Gastrocnemius medialis (tissue), 4 donors: Measurements from ENCODE around the gene ANXA8. TPM values are rescaled to one million over a fixed set of nuclear protein-coding genes. Genes with fewer than 3 reads are reported as not detected.

Experiments
- ATAC-seq, 2 donors: fragments of 150-250 bp; one replicate each; pipeline ENCODE4 v1.9.1; 2016
- DNase-seq, 2 donors: peaks; one replicate each; pipeline ENCODE4 v3.0.0-alpha.2; 2019
- H3K27ac ChIP-seq, 4 donors: fragments of 200-600 bp; sonication (generic); 1 replicate in 1 of 4; 2 replicates in 3 of 4; pipeline ENCODE4 v1.5.1; 2016 to 2018; ENCODE audit warnings: mild to moderate bottlenecking in 2 of 4, moderate library complexity in 1 of 4
- H3K27me3 ChIP-seq, 3 donors: fragments of 200-600 bp; sonication (generic) in 2 of 3; 1 replicate in 1 of 3; 2 replicates in 2 of 3; pipeline versions ENCODE4 v1.5.1 to v1.6.0; 2016 to 2019; ENCODE audit warnings: mild to moderate bottlenecking in 1 of 3, moderate library complexity in 1 of 3
- H3K36me3 ChIP-seq, 2 donors: fragments of 200-600 bp; sonication (generic) in 1 of 2; one replicate each; pipeline ENCODE4 v1.5.1; 2017 to 2018
- H3K4me1 ChIP-seq, 2 donors: fragments of 200-600 bp; sonication (generic) in 1 of 2; one replicate each; pipeline ENCODE4 v1.5.1; 2016 to 2017; ENCODE audit warnings: mild to moderate bottlenecking in 2 of 2
- H3K4me3 ChIP-seq, 4 donors: fragments of 200-600 bp; sonication (generic) in 3 of 4; 1 replicate in 1 of 4; 2 replicates in 3 of 4; pipeline ENCODE4 v1.5.1; 2016 to 2019; ENCODE audit warnings: mild to moderate bottlenecking in 2 of 4
- H3K9me3 ChIP-seq, 3 donors: fragments of 200-600 bp; sonication (generic) in 2 of 3; 1 replicate in 1 of 3; 2 replicates in 2 of 3; pipeline ENCODE4 v1.5.1; 2016 to 2019
- CTCF ChIP-seq, 5 experiments: fragments of 450-650 bp in 3 of 5; fragments of 200-600 bp in 2 of 5; sonication (generic) in 2 of 5; IDR thresholded peaks in 4 of 5; conservative IDR thresholded peaks in 1 of 5; 1 replicate in 4 of 5; 2 replicates in 1 of 5; pipeline ENCODE4 v1.5.1; 2016 to 2019; ENCODE audit warnings: antibody characterized with exemption in 5 of 5, mild to moderate bottlenecking in 3 of 5, moderate library complexity in 3 of 5
- POLR2A ChIP-seq, 2 donors: fragments of 450-650 bp; IDR thresholded peaks; one replicate each; pipeline ENCODE4 v1.6.1; 2017; ENCODE audit warnings: antibody characterized with exemption in 2 of 2, mild to moderate bottlenecking in 2 of 2, moderate library complexity in 2 of 2
- in situ Hi-C, 4 donors: fragments of 200-750 bp; cut with MboI; loops; one replicate each; pipeline versions ENCODE4 v1.15.0 to v1.8.0; 2017; ENCODE audit warnings: low sequenced_read_pairs in 4 of 4
- intact Hi-C: fragments of 100-400 bp; cut with DNase I; formaldehyde crosslinking; loops from one replicate; pipeline ENCODE4 v1.15.1; 2023; ENCODE audit warnings: low total_unique reads
- total RNA-seq, 4 donors: library from RNA; depleted of rRNA; stranded (reverse); fragments of >200 nt; gene quantifications; one replicate each; pipeline versions ENCODE4 v1.1.0 to v1.2.3, GENCODE V29; 2016

The ANXA8 gene
- total RNA-seq, 4 donors from 2014 or later, result 0.24 TPM; not detected in 3

GRCh38 chr10:47425813-47426419, 58.0 kb downstream of the ANXA8 start:
- no peak for TF ChIP-seq CTCF (IDR thresholded peaks at IDR 0.05 in 4 of 5, conservative IDR thresholded peaks at IDR 0.05 in 1 of 5)
- TF ChIP-seq POLR2A (IDR thresholded peaks at IDR 0.05), result no peak
- H3K4me1 ChIP-seq, result no peaks in the 10 kb centered on the region
- in situ Hi-C loops, result no loop called here

GRCh38 chr10:47424231-47424630, 59.7 kb downstream of the ANXA8 start:
- DNase-seq (no peak), ATAC-seq (no peak)
- H3K36me3 ChIP-seq, result no peaks in the 10 kb centered on the region
- TF ChIP-seq POLR2A (IDR thresholded peaks at IDR 0.05), result no peak
- no peak for TF ChIP-seq CTCF (IDR thresholded peaks at IDR 0.05 in 4 of 5, conservative IDR thresholded peaks at IDR 0.05 in 1 of 5)
- no peaks in the 10 kb centered on the region for H3K27me3 ChIP-seq
- H3K4me1 ChIP-seq, result no peaks in the 10 kb centered on the region
- H3K4me3 ChIP-seq, result no peak overlapping the region
- intact Hi-C loops (no loop called here), in situ Hi-C loops (no loop called here)
- no peak overlapping the region for H3K27ac ChIP-seq
- H3K9me3 ChIP-seq, result no peaks in the 10 kb centered on the region

More at GRCh38 chr10:47425813-47426419, 58.0 kb downstream of the ANXA8 start:
- Histone ChIP-seq H3K4me3 (no peak overlapping the region), H3K9me3 (no peaks in the 10 kb centered on the region), H3K36me3 (no peaks in the 10 kb centered on the region), H3K27ac (no peak overlapping the region), H3K27me3 (no peaks in the 10 kb centered on the region)
- DNase-seq (no peak), ATAC-seq (no peak)
- intact Hi-C loops, result no loop called here

GRCh38 chr10:47423476-47423875, 60.4 kb downstream of the ANXA8 start:
- in situ Hi-C loops (no loop called here), intact Hi-C loops (no loop called here)
- DNase-seq (no peak), ATAC-seq (no peak)
- no peaks in the 10 kb centered on the region for H3K36me3 ChIP-seq
- H3K27ac ChIP-seq, result no peak overlapping the region
- TF ChIP-seq CTCF (IDR thresholded peaks at IDR 0.05 in 4 of 5, conservative IDR thresholded peaks at IDR 0.05 in 1 of 5) (no peak), POLR2A (IDR thresholded peaks at IDR 0.05) (no peak)
- no peaks in the 10 kb centered on the region for H3K4me1 ChIP-seq
- no peak overlapping the region for H3K4me3 ChIP-seq
- no peaks in the 10 kb centered on the region for H3K9me3 ChIP-seq
- no peaks in the 10 kb centered on the region for H3K27me3 ChIP-seq

- Histone ChIP-seq H3K9me3 (no peaks in the 10 kb centered on the region), H3K36me3 (no peaks in the 10 kb centered on the region), H3K4me1 (no peaks in the 10 kb centered on the region), H3K27ac (no peak overlapping the region), H3K4me3 (no peak overlapping the region), H3K27me3 (no peaks in the 10 kb centered on the region)
- in situ Hi-C loops, result no loop called here
- no peak for TF ChIP-seq CTCF (IDR thresholded peaks at IDR 0.05 in 4 of 5, conservative IDR thresholded peaks at IDR 0.05 in 1 of 5)
- no peak for TF ChIP-seq POLR2A (IDR thresholded peaks at IDR 0.05)
- intact Hi-C loops, result no loop called here
- DNase-seq, result no peak
- no peak for ATAC-seq
Observed at GRCh38 chr10:47421057-47421952, 62.6 kb downstream of the ANXA8 start.
